Mesenchymal stem cell (in vitro differentiated cells and primary cell): ENCODE measurements around the gene KCTD11.

ENCODE experiments used
- DNase-seq: peaks from one replicate; pipeline ENCODE4 v3.0.0-alpha.2; 2013
- H2AFZ ChIP-seq: one replicate; pipeline ENCODE4 v1.6.1; 2013; ENCODE audit warnings: low read depth, mild to moderate bottlenecking, control low read depth, inconsistent platforms, low read length, moderate library complexity
- H2AK5ac ChIP-seq: 2 replicates; pipeline ENCODE4 v1.6.1; 2013; ENCODE audit warnings: low read length, moderate library complexity, mild to moderate bottlenecking, inconsistent platforms; ENCODE audit not compliant: severe bottlenecking
- H2BK120ac ChIP-seq: one replicate; pipeline ENCODE4 v1.6.1; 2013; ENCODE audit warnings: low read depth, mild to moderate bottlenecking, inconsistent platforms, low read length, moderate library complexity
- H2BK12ac ChIP-seq, 2 experiments: one replicate each; pipeline ENCODE4 v1.6.1; 2013; ENCODE audit warnings: inconsistent platforms in 2 of 2, low read length in 2 of 2, mild to moderate bottlenecking in 2 of 2, moderate library complexity in 2 of 2, control low read depth in 1 of 2
- H2BK15ac ChIP-seq: one replicate; pipeline ENCODE4 v1.6.1; 2013; ENCODE audit warnings: mild to moderate bottlenecking, low read depth, inconsistent platforms; ENCODE audit not compliant: poor library complexity, severe bottlenecking
- H2BK5ac ChIP-seq: 2 replicates; pipeline ENCODE4 v1.6.1; 2013; ENCODE audit warnings: low read depth, mild to moderate bottlenecking, low read length, control low read depth, inconsistent platforms; ENCODE audit not compliant: poor library complexity, severe bottlenecking
- H3K14ac ChIP-seq, 2 experiments: one replicate each; pipeline ENCODE4 v1.6.1; 2013; ENCODE audit warnings: inconsistent platforms in 2 of 2, low read length in 2 of 2, control low read depth in 1 of 2, mild to moderate bottlenecking in 1 of 2, moderate library complexity in 1 of 2
- H3K18ac ChIP-seq, 2 experiments: one replicate each; pipeline ENCODE4 v1.6.1; 2013; ENCODE audit warnings: inconsistent platforms in 2 of 2, low read length in 2 of 2, control low read depth in 1 of 2, low read depth in 1 of 2, mild to moderate bottlenecking in 1 of 2
- H3K23ac ChIP-seq, 2 experiments: one replicate each; pipeline ENCODE4 v1.6.1; 2013; ENCODE audit warnings: inconsistent platforms in 2 of 2, low read length in 2 of 2, mild to moderate bottlenecking in 2 of 2, moderate library complexity in 2 of 2, control low read depth in 1 of 2
- H3K27ac ChIP-seq: 2 replicates; pipeline ENCODE4 v1.5.1; 2013; ENCODE audit warnings: mild to moderate bottlenecking, moderate library complexity, low read length, control low read depth, inconsistent platforms; ENCODE audit not compliant: poor library complexity, severe bottlenecking
- H3K27me3 ChIP-seq, 2 experiments: 2 replicates each; pipeline versions ENCODE4 v1.6.1 to v1.7.0; 2013; ENCODE audit warnings: low read length in 2 of 2, mild to moderate bottlenecking in 2 of 2, moderate library complexity in 2 of 2, control low read depth in 1 of 2, inconsistent platforms in 1 of 2; ENCODE audit not compliant: control insufficient read depth in 1 of 2, insufficient read depth in 1 of 2
- H3K36me3 ChIP-seq, 2 experiments: 2 replicates each; pipeline versions ENCODE4 v1.6.1 to v1.7.0; 2013; ENCODE audit warnings: low read length in 2 of 2, control low read depth in 1 of 2, inconsistent platforms in 1 of 2, low read depth in 1 of 2, mild to moderate bottlenecking in 1 of 2; ENCODE audit not compliant: insufficient read depth in 2 of 2, control insufficient read depth in 1 of 2
- H3K4ac ChIP-seq, 2 experiments: one replicate each; pipeline ENCODE4 v1.6.1; 2013; ENCODE audit warnings: inconsistent platforms in 2 of 2, low read length in 2 of 2, mild to moderate bottlenecking in 2 of 2, moderate library complexity in 2 of 2, control low read depth in 1 of 2, low read depth in 1 of 2
- H3K4me1 ChIP-seq: 2 replicates; pipeline ENCODE4 v1.6.1; 2013; ENCODE audit warnings: low read depth, low read length, control low read depth; ENCODE audit not compliant: control insufficient read depth, insufficient read depth
- H3K4me2 ChIP-seq: 2 replicates; pipeline ENCODE4 v1.6.1; 2013; ENCODE audit warnings: low read length, mild to moderate bottlenecking, inconsistent platforms; ENCODE audit not compliant: poor library complexity, severe bottlenecking
- H3K4me3 ChIP-seq, 2 experiments: 2 replicates each; pipeline versions ENCODE4 v1.5.1 to v1.7.0; 2013; ENCODE audit warnings: low read length in 2 of 2, mild to moderate bottlenecking in 2 of 2, control low read depth in 1 of 2, low read depth in 1 of 2; ENCODE audit not compliant: insufficient read depth in 1 of 2
- H3K79me1 ChIP-seq: replicated peaks from 2 replicates; pipeline ENCODE4 v1.6.1; 2013; ENCODE audit warnings: mild to moderate bottlenecking, control low read depth, low read length, inconsistent platforms; ENCODE audit not compliant: poor library complexity, severe bottlenecking
- H3K9ac ChIP-seq: 2 replicates; pipeline ENCODE4 v1.7.0; 2013; ENCODE audit warnings: mild to moderate bottlenecking, low read length, moderate library complexity
- H3K9me3 ChIP-seq: 2 replicates; pipeline ENCODE4 v1.7.0; 2013; ENCODE audit warnings: mild to moderate bottlenecking, low read length; ENCODE audit not compliant: control insufficient read depth
- H4K8ac ChIP-seq: one replicate; pipeline ENCODE4 v1.6.1; 2013; ENCODE audit warnings: inconsistent platforms, mild to moderate bottlenecking, low read length, moderate library complexity
- H4K91ac ChIP-seq: one replicate; pipeline ENCODE4 v1.6.1; 2013; ENCODE audit warnings: mild to moderate bottlenecking, low read length, inconsistent platforms
- WGBS: methylation state at CpG from one replicate; pipeline ENCODE4 v1.1.7; 2013; ENCODE audit warnings: mixed read lengths; 5-methylcytosine and 5-hydroxymethylcytosine counted together

The KCTD11 gene

DNA sequence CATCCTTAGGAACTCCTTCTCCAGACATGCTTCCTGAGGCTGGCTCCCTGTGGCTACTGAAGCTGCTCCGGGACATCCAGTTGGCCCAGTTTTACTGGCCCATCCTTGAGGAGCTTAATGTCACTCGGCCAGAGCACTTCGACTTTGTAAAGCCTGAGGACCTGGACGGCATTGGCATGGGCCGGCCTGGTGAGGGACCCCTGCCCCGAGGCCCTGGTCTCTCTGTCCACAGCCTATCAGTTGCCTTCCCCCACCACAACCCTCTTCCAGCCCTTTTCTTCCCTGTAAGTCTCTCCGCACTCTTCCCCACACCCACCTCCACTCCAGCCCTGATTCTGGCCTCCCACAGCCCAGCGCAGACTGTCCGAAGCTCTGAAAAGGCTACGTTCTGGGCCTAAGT is 30.9 kb downstream of the KCTD11 start:
- H3K18ac ChIP-seq, result no peak overlapping the region
- H3K27ac ChIP-seq, result no peak overlapping the region
- DNase-seq, result no peak
- H3K9ac ChIP-seq, result no peak overlapping the region
- no peak overlapping the region for H2BK12ac ChIP-seq
- H3K27me3 ChIP-seq, result peaks cover 42 to 46% of the 10 kb centered on the region in 2 experiments
- H2BK5ac ChIP-seq, result no peak overlapping the region
- no peaks in the 10 kb centered on the region for H3K79me1 ChIP-seq
- WGBS, result 88% methylated on average over 10 of the region's 10 CpGs
- H3K36me3 ChIP-seq, result peaks cover 0 to 17% of the 10 kb centered on the region in 2 experiments
- no peak overlapping the region for H3K23ac ChIP-seq
- peaks cover 19% of the 10 kb centered on the region for H3K4me1 ChIP-seq
- H2BK120ac ChIP-seq, result no peak overlapping the region
- H4K8ac ChIP-seq, result no peak overlapping the region
- no peak overlapping the region for H3K4ac ChIP-seq
- no peak overlapping the region for H2BK15ac ChIP-seq
- H3K4me3 ChIP-seq, result no peak overlapping the region
- H2AFZ ChIP-seq, result no peak overlapping the region
- no peak overlapping the region for H3K4me2 ChIP-seq
- no peak overlapping the region for H2AK5ac ChIP-seq
- no peak overlapping the region for H4K91ac ChIP-seq
- peaks cover 12% of the 10 kb centered on the region for H3K9me3 ChIP-seq
- no peak overlapping the region for H3K14ac ChIP-seq

GRCh38 chr17:7383371-7383741 is 31.4 kb downstream of the KCTD11 start:
- Histone ChIP-seq H3K27me3 (peaks cover 42 to 46% of the 10 kb centered on the region in 2 experiments), H4K91ac (no peak overlapping the region), H2BK120ac (no peak overlapping the region), H2AFZ (no peak overlapping the region), H3K4me3 (peak overlapping the region in 1 of 2 experiments; percentile 65), H3K14ac (peak overlapping the region in 1 of 2 experiments; percentile 79), H3K4me2 (no peak overlapping the region), H3K27ac (no peak overlapping the region), H3K4ac (no peak overlapping the region), H2AK5ac (no peak overlapping the region), H2BK15ac (no peak overlapping the region), H3K18ac (no peak overlapping the region), H4K8ac (no peak overlapping the region), H3K23ac (no peak overlapping the region), H3K4me1 (peaks cover 19% of the 10 kb centered on the region), H3K36me3 (peaks cover 2 to 22% of the 10 kb centered on the region in 2 experiments), H2BK5ac (no peak overlapping the region), H3K9ac (peak overlapping the region; percentile 2), H3K79me1 (peaks cover under 1% of the 10 kb centered on the region), H2BK12ac (no peak overlapping the region), H3K9me3 (peaks cover 12% of the 10 kb centered on the region)
- WGBS, result 89% methylated on average over 11 of the region's 11 CpGs
- no peak for DNase-seq

GRCh38 chr17:7383742-7384488 is 32.0 kb downstream of the KCTD11 start:
- H3K9ac ChIP-seq, result peak overlapping the region; percentile 41
- peak overlapping the region; percentile 23 to 65 for H3K4me3 ChIP-seq
- peak overlapping the region; percentile 64 for H2AFZ ChIP-seq
- 12% methylated on average over 65 of the region's 65 CpGs for WGBS
- no peak overlapping the region for H2BK120ac ChIP-seq
- no peak overlapping the region for H2BK5ac ChIP-seq
- H4K8ac ChIP-seq, result no peak overlapping the region
- no peak overlapping the region for H3K18ac ChIP-seq
- no peak overlapping the region for H3K27ac ChIP-seq
- no peak overlapping the region for H4K91ac ChIP-seq
- H2AK5ac ChIP-seq, result no peak overlapping the region
- peaks cover 19% of the 10 kb centered on the region for H3K4me1 ChIP-seq
- no peak overlapping the region for H3K4ac ChIP-seq
- no peak overlapping the region for H2BK15ac ChIP-seq
- DNase-seq, result peak; percentile 32
- peaks cover 7 to 27% of the 10 kb centered on the region in 2 experiments for H3K36me3 ChIP-seq
- H3K4me2 ChIP-seq, result peak overlapping the region; percentile 73
- peaks cover 42 to 46% of the 10 kb centered on the region in 2 experiments for H3K27me3 ChIP-seq
- no peak overlapping the region for H2BK12ac ChIP-seq
- H3K14ac ChIP-seq, result peak overlapping the region in 1 of 2 experiments; percentile 79
- H3K79me1 ChIP-seq, result peaks cover 1% of the 10 kb centered on the region
- H3K23ac ChIP-seq, result peak overlapping the region; percentile 72 to 73
- H3K9me3 ChIP-seq, result peaks cover 12% of the 10 kb centered on the region

DNA sequence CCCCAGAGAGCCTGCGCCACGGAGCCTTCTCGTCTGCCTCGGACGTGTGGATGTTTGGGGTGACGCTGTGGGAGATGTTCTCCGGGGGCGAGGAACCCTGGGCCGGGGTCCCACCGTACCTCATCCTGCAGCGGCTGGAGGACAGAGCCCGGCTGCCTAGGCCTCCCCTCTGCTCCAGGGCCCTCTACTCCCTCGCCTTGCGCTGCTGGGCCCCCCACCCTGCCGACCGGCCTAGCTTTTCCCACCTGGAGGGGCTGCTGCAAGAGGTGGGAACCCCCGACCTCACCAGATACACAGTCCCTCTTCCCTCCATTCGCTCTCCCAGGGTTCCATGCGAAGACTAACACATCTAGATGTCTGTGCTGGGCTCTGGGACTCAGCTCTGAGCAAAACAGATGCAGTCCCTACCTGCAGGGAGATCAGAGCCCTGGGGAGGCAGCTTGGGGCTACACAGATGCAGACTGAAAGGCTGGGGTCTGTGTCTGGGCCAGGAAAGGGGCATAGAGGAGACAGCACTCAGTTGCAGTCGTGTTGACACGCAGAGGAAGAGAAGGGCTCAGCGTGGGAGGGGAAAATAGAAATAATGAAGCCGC is 32.6 kb downstream of the KCTD11 start:
- H3K4me3 ChIP-seq, result peak overlapping the region; percentile 23 to 65
- no peak overlapping the region for H3K27ac ChIP-seq
- H3K79me1 ChIP-seq, result peaks cover 1% of the 10 kb centered on the region
- no peak overlapping the region for H3K18ac ChIP-seq
- H2BK120ac ChIP-seq, result no peak overlapping the region
- H3K27me3 ChIP-seq, result peaks cover 40 to 41% of the 10 kb centered on the region in 2 experiments
- H3K23ac ChIP-seq, result no peak overlapping the region
- H3K4ac ChIP-seq, result no peak overlapping the region
- no peak overlapping the region for H2AFZ ChIP-seq
- peaks cover 19% of the 10 kb centered on the region for H3K4me1 ChIP-seq
- DNase-seq, result no peak
- no peak overlapping the region for H4K8ac ChIP-seq
- H2BK12ac ChIP-seq, result no peak overlapping the region
- 47% methylated on average over 21 of the region's 23 CpGs for WGBS
- H2AK5ac ChIP-seq, result no peak overlapping the region
- peaks cover 6% of the 10 kb centered on the region for H3K9me3 ChIP-seq
- H2BK5ac ChIP-seq, result no peak overlapping the region
- peak overlapping the region; percentile 73 for H3K4me2 ChIP-seq
- H2BK15ac ChIP-seq, result no peak overlapping the region
- H3K36me3 ChIP-seq, result peaks cover 14 to 34% of the 10 kb centered on the region in 2 experiments
- H3K9ac ChIP-seq, result peak overlapping the region; percentile 41
- H4K91ac ChIP-seq, result no peak overlapping the region
- peak overlapping the region in 1 of 2 experiments; percentile 2 for H3K14ac ChIP-seq
